HG02678 (cell line): ENCODE results near the gene IGSF23.

ENCODE experiments used
- ATAC-seq: cut with Tn5 transposase; IDR thresholded peaks from one replicate; pipeline ENCODE4 v1.9.1; 2021; ENCODE audit warnings: mild to moderate bottlenecking, moderate library complexity; ENCODE audit not compliant: unreplicated experiment

The IGSF23 gene

GRCh38 chr19:44637390-44637764 is 24.0 kb downstream of the IGSF23 start:
- ATAC-seq = no peak

- ATAC-seq = no peak
Measured at GRCh38 chr19:44640518-44640917, 27.2 kb downstream of the IGSF23 start.

- no peak for ATAC-seq
Measured at GRCh38 chr19:44641501-44642265, 28.3 kb downstream of the IGSF23 start.

GRCh38 chr19:44642377-44642776 is 29.0 kb downstream of the IGSF23 start:
- ATAC-seq = no peak

- ATAC-seq = no peak
Measured at GRCh38 chr19:44643605-44644401, 30.4 kb downstream of the IGSF23 start, which contains the start of gene PVR. PVR (plus strand) TSS chr19:44643910; CDS start chr19:44644097, 187 bp downstream.

- no peak for ATAC-seq
Measured at GRCh38 chr19:44644402-44645016, 31.1 kb downstream of the IGSF23 start.

- no peak for ATAC-seq
Measured at GRCh38 chr19:44645407-44646048, 32.2 kb downstream of the IGSF23 start.

- no peak for ATAC-seq
Measured at GRCh38 chr19:44646049-44646416, 32.7 kb downstream of the IGSF23 start.

- no peak for ATAC-seq
Measured at GRCh38 chr19:44647144-44647543, 33.8 kb downstream of the IGSF23 start.

- no peak for ATAC-seq
Measured at GRCh38 chr19:44648631-44649251, 35.4 kb downstream of the IGSF23 start.

- ATAC-seq = no peak
Measured at GRCh38 chr19:44649578-44650145, 36.3 kb downstream of the IGSF23 start.

- no peak for ATAC-seq
Measured at GRCh38 chr19:44653343-44653742, 40.0 kb downstream of the IGSF23 start.

- ATAC-seq = peak; percentile 86
Measured at GRCh38 chr19:44653977-44654774, 40.8 kb downstream of the IGSF23 start.

GRCh38 chr19:44657211-44657921 is 44.0 kb downstream of the IGSF23 start:
- ATAC-seq = no peak

- no peak for ATAC-seq
Measured at GRCh38 chr19:44658069-44658733, 44.8 kb downstream of the IGSF23 start.

GRCh38 chr19:44660081-44660480 is 46.7 kb downstream of the IGSF23 start:
- ATAC-seq = no peak

- ATAC-seq = no peak
Measured at GRCh38 chr19:44661205-44661604, 47.8 kb downstream of the IGSF23 start.

- no peak for ATAC-seq
Measured at GRCh38 chr19:44661904-44662303, 48.5 kb downstream of the IGSF23 start.
